ENCODE results near the gene TOR3A.
A peak's percentile ranks its signal among the peaks of the same experiment; 100 is the strongest.

Gene TOR3A

DNA sequence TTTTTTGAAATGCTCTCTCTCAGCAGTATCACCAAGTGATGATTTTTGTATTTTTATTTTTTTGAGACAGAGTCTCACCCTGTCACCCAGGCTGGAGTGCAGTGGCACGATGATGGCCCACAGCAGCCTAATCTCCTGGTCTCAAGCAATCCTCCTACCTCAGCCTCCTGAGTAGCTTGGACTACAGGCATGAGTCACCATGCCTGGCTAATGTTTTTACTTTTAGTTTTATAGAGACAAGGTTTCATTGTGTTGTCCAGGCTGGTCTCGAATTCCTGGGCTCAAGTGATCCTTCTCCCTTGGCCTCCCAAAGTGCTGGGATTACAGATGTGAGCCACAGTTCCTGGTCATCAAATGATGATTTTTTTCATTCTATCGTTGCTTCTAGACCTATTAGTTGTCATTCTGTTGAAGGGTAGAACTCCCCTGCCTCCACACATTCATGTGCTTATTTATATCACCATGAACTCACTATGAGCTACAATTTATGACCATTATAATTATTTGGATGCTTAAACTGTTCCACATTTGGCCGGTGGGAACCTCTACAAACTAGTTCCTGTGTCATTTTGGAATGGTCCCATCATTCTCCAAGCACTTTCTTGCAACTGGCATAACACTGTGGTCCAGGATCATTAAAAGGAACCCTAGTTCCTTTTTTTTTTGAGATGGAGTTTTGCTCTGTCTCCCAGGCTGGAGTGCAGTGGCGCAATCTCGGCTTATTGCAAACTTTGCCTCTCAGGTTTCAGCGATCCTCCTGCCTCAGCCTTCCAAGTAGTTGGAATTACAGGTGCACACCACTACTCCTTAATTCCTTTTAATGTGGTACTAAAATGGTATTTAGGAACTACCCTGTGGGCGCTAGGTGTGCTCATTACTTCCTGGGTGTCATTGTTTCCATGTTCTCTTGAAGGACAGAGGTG lies 20.2 kb upstream of the TOR3A start:
- no peak for DNase-seq (ENCODE audit: low read depth, low spot score)

- no peak for DNase-seq (ENCODE audit: low read depth, low spot score)
Measured at GRCh38 chr1:179066471-179066870, 15.4 kb upstream of the TOR3A start.

GRCh38 chr1:179077396-179077795 lies 4.5 kb upstream of the TOR3A start:
- DNase-seq (ENCODE audit: low read depth, low spot score) = no peak

- DNase-seq (ENCODE audit: low read depth, low spot score) = peak; percentile 37
Measured at GRCh38 chr1:179079113-179079761, 2.6 kb upstream of the TOR3A start.

DNA sequence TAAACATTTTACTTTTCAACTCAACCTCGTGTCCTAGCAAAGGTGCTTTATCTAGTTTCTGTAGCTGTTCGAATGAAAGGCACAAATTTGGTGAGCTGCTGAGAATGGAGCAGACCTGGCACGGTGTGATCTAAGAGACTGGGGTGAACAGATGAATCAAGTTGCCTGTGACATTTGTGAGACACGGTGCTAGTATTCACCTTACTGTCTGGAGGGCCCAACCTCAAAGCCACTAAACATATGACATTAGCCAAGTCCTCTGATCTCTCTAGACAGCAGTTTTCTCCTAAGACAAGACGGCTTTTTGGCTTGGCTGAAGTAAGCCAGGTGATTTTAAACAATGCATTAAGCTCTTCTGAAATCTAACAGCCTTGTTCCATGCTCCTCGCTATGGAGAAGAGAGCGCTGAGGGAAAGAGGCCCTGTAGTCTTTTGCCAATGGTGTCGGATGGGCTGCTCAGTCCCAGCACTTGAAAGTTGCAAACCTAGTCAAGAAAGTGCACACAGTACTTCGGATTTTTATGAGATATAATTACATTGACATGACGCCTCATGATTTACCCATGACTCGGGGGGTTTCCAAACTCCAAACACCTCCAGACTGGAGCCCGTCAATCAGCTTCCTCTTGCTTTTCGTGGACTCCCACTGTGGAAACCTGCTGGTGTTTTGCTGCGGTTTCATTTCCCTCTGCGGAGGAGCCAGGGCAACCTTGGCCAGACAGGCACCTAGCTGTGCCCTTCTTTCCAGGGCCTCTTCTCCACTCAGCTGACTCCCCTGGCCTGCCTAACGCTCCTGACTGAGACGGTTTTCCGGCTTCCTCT lies 794 bp upstream of the TOR3A start:
- no peak for DNase-seq (ENCODE audit: low read depth, low spot score)

DNA sequence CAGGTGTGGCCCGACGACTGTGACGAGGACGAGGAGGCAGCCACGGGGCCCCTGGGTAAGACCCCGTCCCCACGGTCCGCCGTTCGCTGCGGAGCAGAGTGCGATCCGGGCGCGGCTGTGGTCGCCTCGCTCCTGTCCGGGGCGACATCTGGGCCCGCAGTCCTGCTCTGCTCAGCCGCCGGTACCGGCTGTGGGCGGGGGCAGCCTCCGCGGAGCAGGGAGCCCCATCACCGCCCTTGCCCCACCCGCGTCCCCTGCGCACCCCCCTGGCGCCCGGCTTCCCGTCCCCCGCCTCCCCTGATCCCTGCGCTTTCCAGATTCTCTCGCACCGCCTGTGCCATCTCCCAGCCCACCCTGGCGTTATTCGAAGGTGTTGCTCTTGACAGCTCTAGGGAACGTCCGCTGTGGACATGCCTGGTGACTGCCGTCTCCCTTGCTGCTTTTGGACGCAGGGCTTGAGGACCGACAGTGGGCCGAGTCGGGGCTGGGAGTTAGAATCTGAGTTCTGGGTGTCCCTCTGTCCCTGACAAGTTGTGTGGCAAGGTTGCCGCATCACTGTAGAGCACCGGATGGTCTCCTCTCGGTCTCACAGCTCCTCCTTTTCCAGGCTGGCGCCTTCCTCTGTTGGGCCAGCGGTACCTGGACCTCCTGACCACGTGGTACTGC lies 596 bp downstream of the TOR3A start:
- no peak for DNase-seq (ENCODE audit: low read depth, low spot score)

GRCh38 chr1:179082999-179083335 lies 1.1 kb downstream of the TOR3A start:
- DNase-seq (ENCODE audit: low read depth, low spot score) = no peak

- no peak for DNase-seq (ENCODE audit: low read depth, low spot score)
Measured at GRCh38 chr1:179083533-179083932, 1.7 kb downstream of the TOR3A start.

DNA sequence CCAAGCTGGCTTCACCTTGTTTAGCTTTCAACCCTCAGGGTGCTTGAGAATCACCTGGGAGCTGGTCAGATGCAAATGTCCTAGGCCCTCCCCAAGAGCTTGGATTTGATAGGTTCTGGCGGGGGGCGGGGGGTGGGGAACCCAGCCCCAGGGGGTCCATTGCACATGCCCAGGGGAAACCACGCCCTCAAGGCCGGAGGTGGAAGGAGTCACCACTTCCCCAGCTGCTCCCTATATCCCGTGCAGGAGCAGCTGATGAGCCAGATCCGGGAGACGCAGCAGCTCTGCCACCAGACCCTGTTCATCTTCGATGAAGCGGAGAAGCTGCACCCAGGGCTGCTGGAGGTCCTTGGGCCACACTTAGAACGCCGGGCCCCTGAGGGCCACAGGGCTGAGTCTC lies 5.8 kb downstream of the TOR3A start:
- no peak for DNase-seq (ENCODE audit: low read depth, low spot score)

GRCh38 chr1:179089827-179090482 lies 8.1 kb downstream of the TOR3A start:
- DNase-seq (ENCODE audit: low read depth, low spot score) = no peak

DNA sequence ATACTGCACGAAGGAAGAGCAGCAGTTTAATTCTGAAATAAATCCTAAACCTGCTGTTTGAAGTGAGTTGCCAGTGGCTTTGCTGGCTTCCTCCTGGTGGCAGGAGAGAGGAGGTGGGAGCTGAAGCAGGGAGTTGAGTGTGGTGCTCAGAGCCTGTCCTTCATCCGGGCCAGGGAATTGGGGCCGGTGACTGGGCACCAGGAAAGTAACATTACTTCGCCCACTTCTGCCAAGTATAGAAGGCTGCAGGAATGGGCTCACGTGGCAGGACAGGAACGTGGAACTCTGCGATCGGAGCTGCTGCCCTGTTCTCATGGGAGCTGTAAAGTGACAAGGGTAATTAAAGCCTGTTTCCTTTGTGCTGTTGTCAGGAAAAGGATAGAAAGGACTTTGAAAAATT lies 8.7 kb downstream of the TOR3A start:
- no peak for DNase-seq (ENCODE audit: low read depth, low spot score)

GRCh38 chr1:179090923-179091322 lies 9.1 kb downstream of the TOR3A start:
- no peak for DNase-seq (ENCODE audit: low read depth, low spot score)

- DNase-seq (ENCODE audit: low read depth, low spot score) = peak; percentile 80
Measured at GRCh38 chr1:179091691-179092165, 9.9 kb downstream of the TOR3A start.

DNA sequence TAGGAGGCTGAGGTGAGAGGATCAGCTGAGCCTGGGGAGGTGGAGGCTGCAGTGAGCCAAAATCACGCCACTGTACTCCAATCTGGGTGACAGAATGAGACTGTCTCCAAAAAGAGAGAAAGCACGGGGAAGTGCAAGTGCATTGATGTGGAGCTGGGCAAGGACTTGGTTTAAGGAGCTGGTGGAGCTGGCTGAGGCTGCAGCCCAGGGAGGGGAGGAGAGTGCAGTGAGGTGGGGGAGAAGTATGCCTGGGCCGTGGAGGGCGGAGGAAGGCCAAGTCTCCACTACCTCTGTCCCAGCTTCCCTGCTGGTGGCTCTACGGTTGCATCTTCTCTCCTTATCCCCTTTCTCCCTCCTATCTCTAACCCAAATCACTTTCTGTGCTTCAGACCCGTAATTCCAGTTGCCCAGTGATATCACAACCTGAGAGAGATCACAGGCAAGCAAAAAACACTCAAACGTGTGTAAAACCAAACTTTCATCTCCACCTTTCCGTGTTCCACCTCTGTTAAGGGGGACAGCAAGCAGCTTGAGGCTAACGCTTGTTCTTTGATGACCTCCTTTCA lies 11.1 kb downstream of the TOR3A start:
- DNase-seq (ENCODE audit: low read depth, low spot score) = no peak

DNA sequence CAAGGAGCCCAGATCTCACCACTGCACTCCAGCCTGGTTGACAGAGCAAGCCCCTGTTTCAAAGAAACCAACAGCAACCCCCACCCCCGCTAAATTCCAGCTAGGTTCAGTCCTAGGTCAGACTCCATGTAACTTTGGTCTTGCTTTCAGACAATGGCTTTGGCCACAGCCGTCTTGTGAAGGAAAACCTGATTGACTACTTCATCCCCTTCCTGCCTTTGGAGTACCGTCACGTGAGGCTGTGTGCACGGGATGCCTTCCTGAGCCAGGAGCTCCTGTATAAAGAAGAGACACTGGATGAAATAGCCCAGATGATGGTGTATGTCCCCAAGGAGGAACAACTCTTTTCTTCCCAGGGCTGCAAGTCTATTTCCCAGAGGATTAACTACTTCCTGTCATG lies 12.9 kb downstream of the TOR3A start:
- DNase-seq (ENCODE audit: low read depth, low spot score) = no peak

DNA sequence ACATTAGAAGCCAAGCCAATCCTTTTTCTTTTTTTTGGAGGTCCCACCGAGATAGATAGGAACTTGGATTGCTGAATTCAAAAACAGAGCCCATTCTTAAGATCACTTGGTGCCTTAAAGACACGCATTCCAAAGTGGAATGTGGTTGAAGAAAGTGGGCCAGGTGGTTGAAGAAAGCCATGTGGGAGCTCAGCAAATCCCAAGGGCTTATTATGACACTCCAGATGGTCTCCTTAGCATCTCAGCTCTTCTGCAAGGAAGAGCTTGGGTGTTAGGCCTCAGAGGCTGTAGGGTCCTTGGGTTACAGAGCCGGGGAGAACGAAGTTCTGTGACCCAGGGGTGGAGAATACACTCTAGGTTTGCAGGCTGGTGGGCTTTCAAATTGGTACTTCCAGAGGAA lies 13.5 kb downstream of the TOR3A start:
- DNase-seq (ENCODE audit: low read depth, low spot score) = no peak

DNA sequence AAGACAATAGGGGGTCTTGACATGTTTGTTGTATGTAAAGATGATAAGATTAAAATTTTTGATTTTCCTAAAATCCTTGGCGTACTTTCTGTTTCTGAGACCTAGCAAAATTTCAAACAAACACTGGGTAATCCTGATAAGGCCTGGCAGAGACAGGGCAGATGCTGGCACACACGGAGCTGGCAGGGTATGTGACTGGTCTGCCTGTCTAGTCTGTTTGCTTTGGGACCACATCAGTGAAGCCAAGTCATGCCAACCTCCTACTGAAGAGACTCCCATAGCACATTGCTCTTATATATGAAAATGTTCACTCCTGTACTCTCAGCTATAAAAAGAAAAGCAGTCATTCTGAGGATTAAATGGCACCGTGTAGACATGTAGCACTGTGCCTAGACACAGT lies 14.1 kb downstream of the TOR3A start:
- no peak for DNase-seq (ENCODE audit: low read depth, low spot score)

DNA sequence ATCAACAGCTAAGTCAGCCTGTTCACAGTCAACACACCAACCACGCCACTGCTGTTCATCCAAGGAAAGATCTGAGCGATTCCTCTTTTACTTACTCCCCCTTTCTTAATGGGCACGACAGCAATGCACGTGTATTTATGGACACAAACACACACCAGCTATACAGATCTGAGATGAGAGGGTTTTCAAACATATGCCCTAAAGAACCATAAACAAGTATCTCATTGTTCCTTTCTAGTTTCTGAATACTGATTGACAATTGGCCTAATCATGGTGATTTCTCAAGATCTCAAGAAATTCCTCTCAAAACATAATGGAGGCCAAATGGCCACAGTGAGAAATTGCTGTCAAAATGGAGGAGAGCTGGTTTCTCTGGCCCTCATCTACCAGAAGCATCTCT lies 18.0 kb downstream of the TOR3A start:
- DNase-seq (ENCODE audit: low read depth, low spot score) = no peak

GRCh38 chr1:179101566-179101965 lies 19.7 kb downstream of the TOR3A start:
- no peak for DNase-seq (ENCODE audit: low read depth, low spot score)

GRCh38 chr1:179103999-179104398 lies 22.1 kb downstream of the TOR3A start:
- DNase-seq (ENCODE audit: low read depth, low spot score) = no peak

Measured in brain pericyte (primary cell).